BE2C (cell line): Measurements from ENCODE around the gene UNC13C.

Source experiments
- DNase-seq: peaks from one replicate; pipeline ENCODE4 v3.0.0-alpha.2; 2020
- H3K27me3 ChIP-seq: fragments of 250-450 bp; sonication (Bioruptor Pico); 2 replicates; pipeline ENCODE4 v1.5.1; 2020; ENCODE audit warnings: mild to moderate bottlenecking
- H3K36me3 ChIP-seq: fragments of 250-450 bp; sonication (Bioruptor Pico); 2 replicates; pipeline ENCODE4 v1.5.1; 2020; ENCODE audit warnings: mild to moderate bottlenecking
- H3K4me1 ChIP-seq: fragments of 250-450 bp; sonication (Bioruptor Pico); 2 replicates; pipeline ENCODE4 v1.5.1; 2020
- H3K4me3 ChIP-seq: 2 replicates; pipeline ENCODE4 v1.5.1; 2011; ENCODE audit warnings: low read depth, low read length
- H3K9me3 ChIP-seq: fragments of 250-450 bp; sonication (Bioruptor Pico); 2 replicates; pipeline ENCODE4 v1.5.1; 2020
- TF ChIP-seq, protein P1 (sequence below): IDR thresholded peaks from 2 replicates; pipeline ENCODE4 v1.5.1; 2012; ENCODE audit warnings: mild to moderate bottlenecking, low read depth, low read length

UNC13C gene

DNA sequence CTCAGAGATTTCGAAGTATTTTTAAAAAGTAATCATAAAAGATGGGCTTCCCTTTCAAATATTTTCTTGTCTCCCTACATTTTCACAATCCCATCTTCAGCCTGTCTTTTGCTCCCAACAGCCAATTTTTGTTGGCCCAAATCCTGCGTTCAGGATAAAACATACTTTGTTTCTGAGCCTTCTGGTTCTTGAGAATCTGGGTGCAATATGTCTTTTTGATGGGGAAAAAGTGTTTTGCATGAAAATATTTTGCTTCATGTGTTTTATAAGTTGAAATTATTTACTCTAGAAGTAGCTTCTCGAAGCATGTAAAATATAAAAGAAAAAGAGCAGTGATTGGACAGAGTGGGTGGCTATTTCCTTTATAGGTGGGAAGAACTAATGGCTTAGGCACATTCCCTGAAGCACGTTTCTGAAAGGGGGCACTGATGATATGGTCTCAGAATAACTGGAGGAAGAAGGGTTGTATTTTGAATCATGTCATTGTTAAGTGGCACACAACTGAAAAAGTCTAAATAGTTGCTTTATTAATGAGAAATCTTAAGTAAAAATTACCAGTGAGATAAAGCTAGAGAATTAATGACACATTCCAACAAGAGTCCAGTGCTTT lies 3.9 kb downstream of the UNC13C start:
- Histone ChIP-seq H3K36me3 (no peaks in the 10 kb centered on the region), H3K9me3 (no peaks in the 10 kb centered on the region), H3K27me3 (peaks cover 8% of the 10 kb centered on the region), H3K4me3 (no peak overlapping the region), H3K4me1 (no peaks in the 10 kb centered on the region; the same call in 1 of the 2 replicates)
- TF ChIP-seq, protein P1, sequence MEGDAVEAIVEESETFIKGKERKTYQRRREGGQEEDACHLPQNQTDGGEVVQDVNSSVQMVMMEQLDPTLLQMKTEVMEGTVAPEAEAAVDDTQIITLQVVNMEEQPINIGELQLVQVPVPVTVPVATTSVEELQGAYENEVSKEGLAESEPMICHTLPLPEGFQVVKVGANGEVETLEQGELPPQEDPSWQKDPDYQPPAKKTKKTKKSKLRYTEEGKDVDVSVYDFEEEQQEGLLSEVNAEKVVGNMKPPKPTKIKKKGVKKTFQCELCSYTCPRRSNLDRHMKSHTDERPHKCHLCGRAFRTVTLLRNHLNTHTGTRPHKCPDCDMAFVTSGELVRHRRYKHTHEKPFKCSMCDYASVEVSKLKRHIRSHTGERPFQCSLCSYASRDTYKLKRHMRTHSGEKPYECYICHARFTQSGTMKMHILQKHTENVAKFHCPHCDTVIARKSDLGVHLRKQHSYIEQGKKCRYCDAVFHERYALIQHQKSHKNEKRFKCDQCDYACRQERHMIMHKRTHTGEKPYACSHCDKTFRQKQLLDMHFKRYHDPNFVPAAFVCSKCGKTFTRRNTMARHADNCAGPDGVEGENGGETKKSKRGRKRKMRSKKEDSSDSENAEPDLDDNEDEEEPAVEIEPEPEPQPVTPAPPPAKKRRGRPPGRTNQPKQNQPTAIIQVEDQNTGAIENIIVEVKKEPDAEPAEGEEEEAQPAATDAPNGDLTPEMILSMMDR, result no peak
- DNase-seq, result no peak

- TF ChIP-seq, protein P1, result no peak
- DNase-seq, result no peak
- Histone ChIP-seq H3K9me3 (no peaks in the 10 kb centered on the region), H3K4me1 (no peaks in the 10 kb centered on the region), H3K36me3 (no peaks in the 10 kb centered on the region), H3K27me3 (peaks cover 8% of the 10 kb centered on the region), H3K4me3 (no peak overlapping the region)
Observed at GRCh38 chr15:53982876-53983275, 4.6 kb downstream of the UNC13C start.

DNA sequence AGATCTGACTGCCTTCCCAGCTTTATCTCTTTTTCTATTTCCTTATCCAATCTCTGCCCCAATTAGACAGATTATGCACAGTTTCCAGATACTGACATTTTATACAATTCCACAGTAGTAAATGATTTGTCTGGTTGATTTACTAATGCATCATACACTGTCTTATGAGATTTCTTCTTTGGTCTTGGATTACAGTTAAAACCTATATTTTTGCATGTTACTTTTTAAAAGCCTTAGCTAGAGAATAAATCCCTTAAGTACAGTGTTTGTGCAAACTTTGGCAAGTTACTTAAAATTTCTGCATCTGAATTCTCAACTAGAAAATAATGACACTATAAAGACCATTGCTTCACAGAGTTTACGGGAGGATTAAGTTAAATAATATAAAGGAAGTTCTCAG lies 6.0 kb downstream of the UNC13C start:
- H3K4me1 ChIP-seq, result no peaks in the 10 kb centered on the region
- DNase-seq, result no peak
- TF ChIP-seq, protein P1, result no peak
- no peaks in the 10 kb centered on the region for H3K36me3 ChIP-seq
- peaks cover 3% of the 10 kb centered on the region for H3K27me3 ChIP-seq
- H3K4me3 ChIP-seq, result no peak overlapping the region
- H3K9me3 ChIP-seq, result no peaks in the 10 kb centered on the region

DNA sequence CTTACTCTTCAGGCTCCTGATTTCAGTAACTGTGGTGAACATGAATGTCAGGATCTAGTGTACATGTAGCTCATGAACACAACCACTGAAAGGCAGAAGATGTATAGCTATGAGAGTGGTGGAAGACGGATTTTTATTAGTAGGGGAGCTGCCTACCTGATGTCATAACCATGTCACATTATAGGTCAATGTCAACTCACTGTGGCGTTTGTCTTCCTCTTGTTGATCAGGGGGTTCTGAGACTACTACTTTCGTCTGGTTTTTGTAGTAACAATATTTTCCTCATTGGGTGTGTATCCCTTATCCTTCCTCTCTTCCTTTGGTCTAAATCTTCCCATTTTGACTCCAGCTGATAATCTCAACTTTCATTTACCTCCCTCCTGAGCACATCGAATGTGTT lies 7.3 kb downstream of the UNC13C start:
- no peak for DNase-seq
- no peak overlapping the region for H3K4me3 ChIP-seq
- TF ChIP-seq, protein P1, result no peak
- no peaks in the 10 kb centered on the region for H3K4me1 ChIP-seq
- H3K36me3 ChIP-seq, result no peaks in the 10 kb centered on the region
- no peaks in the 10 kb centered on the region for H3K9me3 ChIP-seq
- no peaks in the 10 kb centered on the region; the same call in 1 of the 2 replicates for H3K27me3 ChIP-seq

- TF ChIP-seq, protein P1, result no peak
- no peaks in the 10 kb centered on the region for H3K36me3 ChIP-seq
- H3K9me3 ChIP-seq, result no peaks in the 10 kb centered on the region
- no peaks in the 10 kb centered on the region for H3K27me3 ChIP-seq
- no peak for DNase-seq
- H3K4me3 ChIP-seq, result no peak overlapping the region
- no peaks in the 10 kb centered on the region for H3K4me1 ChIP-seq
Observed at GRCh38 chr15:53987480-53987879, 9.2 kb downstream of the UNC13C start.

DNA sequence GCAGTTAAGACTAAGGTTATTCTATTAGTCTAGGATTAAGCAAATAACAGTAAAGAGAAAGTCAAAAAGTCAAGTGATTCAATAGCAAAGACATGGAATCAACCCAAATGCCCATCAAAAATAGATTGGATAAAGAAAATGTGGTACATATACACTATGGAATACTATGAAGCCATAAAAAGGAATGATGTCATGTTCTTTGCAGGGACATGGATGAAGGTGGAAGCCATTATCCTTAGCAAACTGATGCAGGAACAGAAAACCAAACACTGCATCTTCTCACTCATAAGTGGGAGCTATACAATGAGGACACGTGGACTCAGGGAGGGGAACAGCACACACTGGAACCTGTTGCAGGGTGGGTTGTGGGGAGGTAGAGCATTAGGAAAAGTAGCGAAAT lies 29.0 kb downstream of the UNC13C start:
- H3K36me3 ChIP-seq, result no peaks in the 10 kb centered on the region
- H3K27me3 ChIP-seq, result no peaks in the 10 kb centered on the region; the same call in 1 of the 2 replicates
- H3K4me3 ChIP-seq, result no peak overlapping the region
- no peaks in the 10 kb centered on the region for H3K4me1 ChIP-seq
- no peak for DNase-seq
- TF ChIP-seq, protein P1, result no peak
- H3K9me3 ChIP-seq, result no peaks in the 10 kb centered on the region
